Measurements from ENCODE around the gene FLYWCH1.

Gene FLYWCH1

DNA sequence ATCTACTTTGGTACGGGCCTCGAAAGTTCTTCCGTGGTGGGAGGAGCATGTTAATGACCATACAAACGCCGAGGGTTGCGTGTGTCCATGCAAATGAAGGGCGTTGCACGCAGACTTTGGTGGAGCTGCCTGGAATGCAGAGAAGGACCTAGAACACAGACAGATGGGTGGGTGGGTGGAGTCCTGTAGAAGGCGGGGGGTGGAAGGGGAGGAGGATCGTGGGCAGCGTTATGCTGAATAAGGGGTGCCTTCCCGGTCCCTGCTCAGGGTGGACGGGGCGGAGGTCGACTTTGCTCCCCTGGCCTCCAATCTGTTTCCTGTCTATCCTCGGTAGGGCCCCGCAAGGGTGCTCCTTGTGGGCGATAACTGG lies 56.6 kb downstream of the FLYWCH1 start:
- no peak for TF ChIP-seq EZH2phosphoT487 (IDR thresholded peaks at IDR 0.05; ENCODE audit: borderline replicate concordance)
- TF ChIP-seq, protein P1, sequence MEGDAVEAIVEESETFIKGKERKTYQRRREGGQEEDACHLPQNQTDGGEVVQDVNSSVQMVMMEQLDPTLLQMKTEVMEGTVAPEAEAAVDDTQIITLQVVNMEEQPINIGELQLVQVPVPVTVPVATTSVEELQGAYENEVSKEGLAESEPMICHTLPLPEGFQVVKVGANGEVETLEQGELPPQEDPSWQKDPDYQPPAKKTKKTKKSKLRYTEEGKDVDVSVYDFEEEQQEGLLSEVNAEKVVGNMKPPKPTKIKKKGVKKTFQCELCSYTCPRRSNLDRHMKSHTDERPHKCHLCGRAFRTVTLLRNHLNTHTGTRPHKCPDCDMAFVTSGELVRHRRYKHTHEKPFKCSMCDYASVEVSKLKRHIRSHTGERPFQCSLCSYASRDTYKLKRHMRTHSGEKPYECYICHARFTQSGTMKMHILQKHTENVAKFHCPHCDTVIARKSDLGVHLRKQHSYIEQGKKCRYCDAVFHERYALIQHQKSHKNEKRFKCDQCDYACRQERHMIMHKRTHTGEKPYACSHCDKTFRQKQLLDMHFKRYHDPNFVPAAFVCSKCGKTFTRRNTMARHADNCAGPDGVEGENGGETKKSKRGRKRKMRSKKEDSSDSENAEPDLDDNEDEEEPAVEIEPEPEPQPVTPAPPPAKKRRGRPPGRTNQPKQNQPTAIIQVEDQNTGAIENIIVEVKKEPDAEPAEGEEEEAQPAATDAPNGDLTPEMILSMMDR (conservative IDR thresholded peaks at IDR 0.05; ENCODE audit: low read length): no peak
- H3K9me2 ChIP-seq (replicated peaks; ENCODE audit: low read depth, low read length): no peaks in the 10 kb centered on the region
- no peaks in the 10 kb centered on the region for H3F3A ChIP-seq (ENCODE audit: low read depth)
- no peak overlapping the region for H3K9ac ChIP-seq (ENCODE audit: low read depth, low read length, poor library complexity, severe bottlenecking)
- peak overlapping the region; percentile 77 for H3K4me3 ChIP-seq (ENCODE audit: low read length, poor library complexity, severe bottlenecking)
- H4K20me1 ChIP-seq (ENCODE audit: insufficient read depth, low read length, poor library complexity, severe bottlenecking): peaks cover 7% of the 10 kb centered on the region
- no peaks in the 10 kb centered on the region for H3K27me3 ChIP-seq (ENCODE audit: insufficient read depth, low read length, poor library complexity, severe bottlenecking)
- no peak overlapping the region for H2AFZ ChIP-seq (ENCODE audit: low read length)
- H3K4me1 ChIP-seq (ENCODE audit: insufficient read depth, low read length, poor library complexity, severe bottlenecking): peaks cover 2% of the 10 kb centered on the region
- no peaks in the 10 kb centered on the region for H3K9me3 ChIP-seq (ENCODE audit: insufficient read depth, low read depth, low read length)
- H3K36me3 ChIP-seq (ENCODE audit: insufficient read depth, low read length): no peaks in the 10 kb centered on the region
- H3K79me2 ChIP-seq (ENCODE audit: insufficient read depth, low read length): peaks cover 11% of the 10 kb centered on the region; the same call in 1 of the 2 replicates
- peak overlapping the region; percentile 66 for H3K4me2 ChIP-seq (ENCODE audit: low read depth, low read length, poor library complexity, severe bottlenecking)

DNA sequence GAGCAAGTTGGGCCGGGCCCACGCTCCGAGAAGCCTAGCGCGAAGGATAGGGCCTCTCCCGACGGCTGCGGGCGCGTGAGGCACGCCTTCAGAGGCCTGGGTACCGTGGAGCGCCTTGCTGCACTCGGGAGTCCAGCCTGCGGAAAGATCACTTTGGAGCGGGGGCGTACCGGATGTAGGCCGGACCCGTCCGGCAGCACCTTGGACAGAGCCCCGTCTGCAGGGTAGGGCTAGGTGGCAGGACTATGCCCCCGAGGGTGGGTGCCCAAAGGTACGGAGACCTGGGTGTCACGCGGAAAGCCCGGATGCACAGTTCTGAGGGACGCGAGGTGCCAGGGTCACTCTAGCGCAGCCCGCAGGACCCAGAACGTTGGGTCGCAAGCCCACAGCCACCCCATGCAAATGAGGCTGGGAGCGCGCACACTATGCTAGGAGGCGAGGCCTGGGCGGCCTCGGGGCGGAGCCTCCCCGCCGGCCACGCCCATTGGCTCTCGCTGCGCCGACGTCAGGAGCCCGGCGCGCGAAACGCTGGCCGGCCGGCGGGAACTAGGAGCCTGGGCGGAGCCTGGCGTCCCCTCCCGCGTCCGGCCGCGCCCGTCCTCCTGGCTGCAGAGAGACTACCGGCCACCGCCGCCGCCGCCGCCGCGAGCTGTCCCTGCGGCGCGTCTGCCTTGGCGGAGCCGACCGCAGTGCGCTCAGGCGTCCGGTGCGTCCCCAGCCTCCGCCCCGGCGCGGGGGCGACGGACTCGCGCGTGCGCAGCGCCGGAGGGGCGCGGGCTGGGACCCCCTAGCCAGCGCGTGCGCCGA lies 57.2 kb downstream of the FLYWCH1 start, which contains the start of gene PAQR4:
PAQR4 (plus strand) TSS at position 611 of the 807 bp plus-strand sequence. CDS start 327 bp downstream, outside the sequence.
- H3K36me3 ChIP-seq (ENCODE audit: insufficient read depth, low read length): no peaks in the 10 kb centered on the region
- H3K79me2 ChIP-seq (ENCODE audit: insufficient read depth, low read length): peaks cover 11% of the 10 kb centered on the region; the same call in 1 of the 2 replicates
- H4K20me1 ChIP-seq (ENCODE audit: insufficient read depth, low read length, poor library complexity, severe bottlenecking): peaks cover 7% of the 10 kb centered on the region
- peak within 1 kb of the TSS; percentile 77 for H3K4me3 ChIP-seq (ENCODE audit: low read length, poor library complexity, severe bottlenecking)
- H3K27me3 ChIP-seq (ENCODE audit: insufficient read depth, low read length, poor library complexity, severe bottlenecking): no peaks in the 10 kb centered on the region
- no peaks in the 10 kb centered on the region for H3K9me3 ChIP-seq (ENCODE audit: insufficient read depth, low read depth, low read length)
- no peaks in the 10 kb centered on the region for H3K9me2 ChIP-seq (replicated peaks; ENCODE audit: low read depth, low read length)
- H3K4me1 ChIP-seq (ENCODE audit: insufficient read depth, low read length, poor library complexity, severe bottlenecking): peaks cover 2% of the 10 kb centered on the region
- H3K4me2 ChIP-seq (ENCODE audit: low read depth, low read length, poor library complexity, severe bottlenecking): peak within 1 kb of the TSS; percentile 71
- no peak within 1 kb of the TSS for H2AFZ ChIP-seq (ENCODE audit: low read length)
- H3K9ac ChIP-seq (ENCODE audit: low read depth, low read length, poor library complexity, severe bottlenecking): peak within 1 kb of the TSS; percentile 77
- TF ChIP-seq, protein P1 (conservative IDR thresholded peaks at IDR 0.05; ENCODE audit: low read length): no peak
- no peak for TF ChIP-seq EZH2phosphoT487 (IDR thresholded peaks at IDR 0.05; ENCODE audit: borderline replicate concordance)
- H3F3A ChIP-seq (ENCODE audit: low read depth): no peaks in the 10 kb centered on the region

DNA sequence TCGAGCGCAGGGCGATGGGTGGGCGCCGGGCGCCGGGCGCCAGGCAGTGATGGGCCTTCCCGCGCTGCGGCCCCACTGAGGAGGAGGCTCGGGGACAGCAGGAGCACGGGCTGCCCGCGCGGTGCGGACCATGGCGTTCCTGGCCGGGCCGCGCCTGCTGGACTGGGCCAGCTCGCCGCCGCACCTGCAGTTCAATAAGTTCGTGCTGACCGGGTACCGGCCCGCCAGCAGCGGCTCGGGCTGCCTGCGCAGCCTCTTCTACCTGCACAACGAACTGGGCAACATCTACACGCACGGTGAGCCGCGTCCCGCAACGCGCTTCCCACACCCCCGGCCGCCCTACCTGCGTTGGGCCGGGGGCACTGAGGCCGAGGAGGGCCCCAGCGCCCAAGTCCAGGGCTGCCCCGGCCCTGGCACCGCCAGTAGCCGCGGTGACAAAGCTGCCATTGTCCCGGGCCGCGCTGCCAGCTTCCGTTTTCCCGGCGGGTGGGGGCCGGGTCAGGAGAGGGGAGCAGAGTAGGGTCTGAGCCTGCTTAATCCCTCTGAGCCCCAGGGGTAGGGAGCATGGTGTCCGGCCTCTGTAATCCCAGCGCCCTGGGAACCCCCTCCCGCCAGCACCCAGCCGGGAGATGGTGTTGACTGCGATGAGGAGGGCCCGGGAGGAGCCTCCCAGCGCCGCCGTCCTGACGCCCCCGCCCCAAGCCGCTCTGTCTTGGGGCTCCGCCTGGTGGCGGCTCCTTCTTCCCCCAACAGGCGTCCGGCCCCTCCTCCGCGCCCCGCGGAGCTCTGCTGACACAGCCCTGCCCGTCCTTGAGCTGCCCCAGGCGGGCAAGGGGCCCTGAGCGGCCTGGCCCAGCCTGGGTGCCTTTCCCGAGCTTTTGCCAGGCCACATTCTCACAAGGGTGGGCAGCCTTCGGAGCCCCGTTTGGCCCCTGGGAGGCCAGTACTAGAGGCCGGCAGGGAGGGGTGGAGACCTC lies 58.1 kb downstream of the FLYWCH1 start:
- TF ChIP-seq, protein P1 (conservative IDR thresholded peaks at IDR 0.05; ENCODE audit: low read length): peak; percentile 39
- no peak for TF ChIP-seq EZH2phosphoT487 (IDR thresholded peaks at IDR 0.05; ENCODE audit: borderline replicate concordance)
- H4K20me1 ChIP-seq (ENCODE audit: insufficient read depth, low read length, poor library complexity, severe bottlenecking): peaks cover 7% of the 10 kb centered on the region
- H2AFZ ChIP-seq (ENCODE audit: low read length): no peak overlapping the region
- peak overlapping the region; percentile 77 for H3K4me3 ChIP-seq (ENCODE audit: low read length, poor library complexity, severe bottlenecking)
- H3K9me2 ChIP-seq (replicated peaks; ENCODE audit: low read depth, low read length): no peaks in the 10 kb centered on the region
- no peaks in the 10 kb centered on the region for H3K27me3 ChIP-seq (ENCODE audit: insufficient read depth, low read length, poor library complexity, severe bottlenecking)
- no peaks in the 10 kb centered on the region for H3F3A ChIP-seq (ENCODE audit: low read depth)
- H3K4me2 ChIP-seq (ENCODE audit: low read depth, low read length, poor library complexity, severe bottlenecking): peak overlapping the region; percentile 71
- H3K9ac ChIP-seq (ENCODE audit: low read depth, low read length, poor library complexity, severe bottlenecking): peak overlapping the region; percentile 77
- H3K79me2 ChIP-seq (ENCODE audit: insufficient read depth, low read length): peaks cover 11% of the 10 kb centered on the region; the same call in 1 of the 2 replicates
- H3K9me3 ChIP-seq (ENCODE audit: insufficient read depth, low read depth, low read length): no peaks in the 10 kb centered on the region
- H3K4me1 ChIP-seq (ENCODE audit: insufficient read depth, low read length, poor library complexity, severe bottlenecking): peaks cover 2% of the 10 kb centered on the region
- H3K36me3 ChIP-seq (ENCODE audit: insufficient read depth, low read length): no peaks in the 10 kb centered on the region

Data from Loucy (cell line).